Measurements from ENCODE around the gene MUTYH. TPM values are rescaled to one million over a fixed set of nuclear protein-coding genes. Genes with fewer than 3 reads are reported as not detected.

MUTYH gene
- total RNA-seq (2022; extraction: Qiagen RNA extraction), result 7.1 to 10.8 TPM (median 9.2 TPM) in 5 replicates

GRCh38 chr1:45339789-45340558 lies at the start of gene MUTYH, which contains the start of gene TOE1:
Gene MUTYH, minus strand, starts transcription at chr1:45340440. Its CDS starts 5,935 bp downstream, at chr1:45334505.
Gene TOE1, plus strand, starts transcription at chr1:45340170. Its CDS starts 83 bp downstream, at chr1:45340253.

GRCh38 chr1:45326627-45327623 lies 13.3 kb downstream of the MUTYH start, which contains the start of gene HPDL:
Gene HPDL, plus strand, starts transcription at chr1:45326895. Its CDS starts 254 bp downstream, at chr1:45327149.

Other genes starting within 250 kb of the MUTYH start
- gene ZSWIM5, start 133.8 kb downstream of the MUTYH start, total RNA-seq (2022; extraction: Qiagen RNA extraction), result 0.50 to 0.79 TPM (median 0.60 TPM) in 5 replicates
- gene HPDL, start 13.5 kb downstream of the MUTYH start, total RNA-seq (2022; extraction: Qiagen RNA extraction), result 2.5 to 3.8 TPM (median 3.2 TPM) in 5 replicates
- gene TOE1, start 270 bp downstream of the MUTYH start, total RNA-seq (2022; extraction: Qiagen RNA extraction), result 10.8 to 13.4 TPM (median 12.5 TPM) in 5 replicates
- 0.13 to 0.27 TPM (median 0.17 TPM) in 5 replicates for gene TESK2, start 150.7 kb upstream of the MUTYH start, total RNA-seq (2022; extraction: Qiagen RNA extraction)
- gene CCDC163, start 159.6 kb upstream of the MUTYH start, total RNA-seq (2022; extraction: Qiagen RNA extraction), result 1.3 to 2.0 TPM (median 1.6 TPM) in 5 replicates
- gene MMACHC, start 159.9 kb upstream of the MUTYH start, total RNA-seq (2022; extraction: Qiagen RNA extraction), result 2.1 to 2.3 TPM (median 2.3 TPM) in 5 replicates
- gene PRDX1, start 181.4 kb upstream of the MUTYH start, total RNA-seq (2022; extraction: Qiagen RNA extraction), result 1,895 to 2,135 TPM (median 1,925 TPM) in 5 replicates
- 73.5 to 78.3 TPM (median 75.2 TPM) in 5 replicates for gene AKR1A1, start 210.4 kb upstream of the MUTYH start, total RNA-seq (2022; extraction: Qiagen RNA extraction)
- 102 to 144 TPM (median 116 TPM) in 5 replicates for gene NASP, start 243.6 kb upstream of the MUTYH start, total RNA-seq (2022; extraction: Qiagen RNA extraction)

Measured in A549 treated with AZD2906 at 1 μM for 4 hours (cell line).